ENCODE measurements around the gene NAGS. TPM values are rescaled to one million over a fixed set of nuclear protein-coding genes. Genes with fewer than 3 reads are reported as not detected.
"Not testable (repeated sequence)": the region's sequence is repeated elsewhere in the genome, so short reads cannot be mapped to it uniquely, and the experiment has no call there.

The NAGS gene
- 0.99 and 3.7 TPM in 2 replicates for total RNA-seq (2014; rRNA removed; shearing (Covaris generic))

DNA sequence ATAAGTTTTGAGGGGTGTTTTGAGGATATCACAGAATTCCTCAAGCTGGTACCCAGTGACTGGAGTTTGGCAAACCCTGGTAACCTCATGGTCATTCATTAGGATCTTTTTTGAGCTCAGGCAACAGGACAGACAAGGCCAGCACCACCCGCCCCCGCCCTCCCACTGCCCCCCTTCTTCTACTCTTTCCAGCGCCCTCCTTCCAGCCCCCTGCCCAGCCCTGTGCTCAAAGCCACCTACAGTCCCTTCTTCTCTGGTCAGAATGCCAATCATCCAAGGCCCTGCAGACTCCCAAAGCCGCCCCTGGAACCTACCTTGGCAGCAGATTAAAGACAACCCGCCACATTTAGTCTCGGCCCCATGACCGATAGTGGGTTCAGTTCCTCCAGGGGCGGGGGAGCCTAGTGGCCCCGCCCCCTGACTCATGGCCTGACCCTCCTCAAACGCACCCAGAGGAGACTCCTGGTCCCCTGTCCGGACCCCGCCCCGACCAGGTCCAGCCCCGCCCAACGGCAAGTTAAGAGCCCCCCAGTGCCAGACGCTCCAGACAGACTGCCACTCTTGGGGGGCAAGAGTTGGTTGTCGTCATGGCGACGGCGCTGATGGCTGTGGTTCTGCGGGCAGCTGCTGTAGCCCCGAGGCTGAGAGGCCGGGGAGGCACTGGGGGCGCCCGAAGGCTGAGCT lies at the start of gene NAGS:
Gene NAGS, plus strand, starts transcription at position 546 of the 684 bp plus-strand sequence. Its CDS starts 42 bp downstream, at position 588.
- DNase-seq (ENCODE audit: low read depth): no peak

DNA sequence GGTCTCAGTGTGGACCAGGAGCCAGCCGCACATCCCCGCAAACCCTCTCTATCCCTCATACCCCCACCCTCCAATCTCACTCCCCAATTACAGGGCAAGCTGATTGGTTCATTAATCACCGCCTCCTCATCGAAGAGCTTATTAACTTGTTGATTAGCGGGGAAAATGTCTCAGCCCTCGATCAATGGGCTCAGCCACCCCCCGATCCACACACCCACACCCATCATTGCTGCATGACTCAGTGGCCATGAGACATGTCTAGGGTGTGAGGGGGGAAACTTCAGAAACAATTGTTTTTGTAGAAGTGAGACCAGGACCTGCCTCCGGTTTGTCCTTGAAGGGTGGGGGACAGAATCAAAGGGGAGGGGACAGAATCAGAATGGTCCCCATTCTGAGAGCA lies 48.2 kb upstream of the NAGS start:
- DNase-seq (ENCODE audit: low read depth): no peak

GRCh38 chr17:43958748-43959352 lies 45.6 kb upstream of the NAGS start:
- DNase-seq (ENCODE audit: low read depth): peak; percentile 57

DNA sequence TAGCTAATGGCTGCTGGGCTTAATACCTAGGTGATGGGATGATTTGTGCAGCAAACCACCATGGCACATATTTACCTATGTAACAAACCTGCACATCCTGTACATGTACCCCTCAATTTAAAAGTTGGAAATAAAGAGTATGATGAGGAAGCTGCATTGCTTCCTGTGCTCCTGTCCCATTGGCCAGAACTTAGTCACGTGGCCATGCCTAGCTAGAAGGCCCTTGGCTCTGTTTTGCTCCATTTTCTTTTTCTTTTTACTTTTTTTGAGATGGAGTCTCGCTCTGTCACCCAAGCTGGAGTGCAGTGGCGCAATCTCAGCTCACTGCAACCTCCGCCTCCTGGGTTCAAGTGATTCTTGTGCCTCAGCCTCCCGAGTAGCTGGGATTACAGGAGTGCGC lies 43.1 kb upstream of the NAGS start:
- DNase-seq (ENCODE audit: low read depth): not testable (repeated sequence)

DNA sequence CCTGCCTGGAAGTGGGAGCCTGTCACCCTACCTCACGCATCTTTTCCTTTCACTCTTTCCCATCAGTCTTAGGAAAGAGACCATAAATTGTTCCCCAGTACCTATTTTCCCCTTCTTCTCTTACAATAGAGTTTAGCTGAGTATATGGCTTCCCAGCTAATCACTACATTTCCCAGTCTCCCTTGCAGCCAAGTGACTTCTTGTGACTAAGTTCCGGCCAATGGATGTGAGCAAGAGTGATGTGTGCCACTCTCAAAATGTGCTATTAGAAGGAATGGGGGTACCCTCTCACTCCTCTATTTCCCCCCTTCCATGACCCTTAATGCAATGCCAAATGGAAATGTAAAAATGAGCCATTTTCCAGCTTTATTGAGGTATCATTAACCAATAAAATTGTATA lies 42.5 kb upstream of the NAGS start:
- DNase-seq (ENCODE audit: low read depth): no peak

GRCh38 chr17:43962479-43962878 lies 41.9 kb upstream of the NAGS start:
- DNase-seq (ENCODE audit: low read depth): no peak

DNA sequence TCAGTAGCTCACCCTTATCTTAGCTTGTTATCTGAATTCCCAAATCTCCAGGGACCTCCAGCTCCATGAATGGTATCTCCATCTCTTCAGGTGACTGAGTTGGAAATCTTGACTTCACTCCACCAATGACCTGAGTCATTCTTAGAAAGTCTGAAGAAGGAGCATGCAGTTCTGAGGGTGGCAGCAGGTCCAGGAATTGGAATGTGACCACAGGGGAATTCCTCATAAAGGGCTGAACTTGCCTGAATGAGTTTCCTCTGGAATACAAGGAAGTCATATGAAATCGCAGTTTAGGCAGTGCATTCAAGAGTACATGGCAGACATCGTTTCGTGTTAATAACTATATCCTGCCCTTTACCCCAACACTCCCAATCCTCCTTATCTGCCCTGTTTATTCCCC lies 38.1 kb upstream of the NAGS start:
- DNase-seq (ENCODE audit: low read depth): peak; percentile 54

DNA sequence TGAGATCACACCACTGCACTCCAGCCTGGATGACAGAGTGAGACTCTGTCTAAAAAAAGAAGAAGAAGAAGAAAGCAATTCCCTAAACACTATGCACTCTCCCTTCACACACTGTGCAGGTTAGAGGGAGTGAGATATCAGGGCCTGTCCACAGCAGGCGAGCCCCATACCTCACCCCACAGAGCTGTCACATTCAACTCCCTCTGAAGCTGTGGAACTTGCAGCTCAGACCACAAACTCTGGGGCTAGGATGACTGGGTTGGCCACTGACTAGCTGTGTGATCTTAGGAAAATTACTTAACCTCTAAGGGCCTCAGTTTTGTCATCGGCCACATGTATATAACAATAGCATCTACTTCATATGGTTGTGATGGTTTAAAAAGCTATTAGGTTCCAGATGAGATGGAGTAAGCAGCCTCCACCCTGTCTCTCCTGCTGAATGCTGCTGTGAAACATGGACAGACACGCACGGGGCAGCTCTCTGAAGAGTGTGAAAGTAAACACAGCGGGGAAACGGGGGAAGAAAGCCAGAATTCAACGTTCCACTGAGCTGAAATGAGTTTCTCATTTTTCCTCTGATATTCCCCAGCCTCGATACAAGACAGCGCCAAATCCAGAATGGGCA lies 37.1 kb upstream of the NAGS start:
- DNase-seq (ENCODE audit: low read depth): no peak

DNA sequence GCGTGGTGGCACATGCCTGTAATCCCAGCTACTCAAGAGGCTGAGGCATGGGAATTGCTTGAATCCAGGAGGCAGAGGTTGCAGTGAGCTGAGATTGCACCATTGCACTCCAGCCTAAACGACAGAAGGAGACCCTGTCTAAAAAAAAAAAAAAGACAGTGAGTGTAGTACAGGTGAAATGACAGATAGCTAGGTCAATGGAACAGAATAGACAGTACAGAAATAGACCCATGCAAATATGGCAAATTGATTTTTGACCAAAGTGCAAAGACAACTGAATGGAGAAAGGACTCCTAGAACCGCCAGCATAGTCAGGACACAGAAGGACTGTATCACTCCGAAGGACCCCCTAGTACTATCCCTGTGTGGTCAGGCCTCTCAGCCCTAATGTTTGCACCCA lies 34.1 kb upstream of the NAGS start:
- no peak for DNase-seq (ENCODE audit: low read depth)

DNA sequence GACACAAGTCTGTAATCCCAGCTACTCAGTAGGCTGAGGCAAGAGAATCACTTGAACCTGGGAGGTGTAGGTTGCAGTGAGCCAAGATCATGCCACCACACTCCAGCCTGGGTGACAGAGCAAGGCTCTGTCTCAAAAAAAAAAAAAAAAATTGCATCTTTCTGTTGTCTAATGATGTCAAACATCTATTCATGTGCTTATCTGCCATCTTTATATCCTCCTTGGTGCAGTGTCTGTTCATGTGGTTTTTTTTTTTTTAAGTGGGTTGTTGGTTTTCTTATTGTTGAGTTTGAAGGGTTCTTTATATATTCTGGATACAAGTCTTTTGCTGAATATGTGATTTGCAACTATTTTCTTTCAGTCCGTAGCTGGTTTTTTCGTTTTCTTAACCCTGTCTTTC lies 33.0 kb upstream of the NAGS start:
- not testable (repeated sequence) for DNase-seq (ENCODE audit: low read depth)

DNA sequence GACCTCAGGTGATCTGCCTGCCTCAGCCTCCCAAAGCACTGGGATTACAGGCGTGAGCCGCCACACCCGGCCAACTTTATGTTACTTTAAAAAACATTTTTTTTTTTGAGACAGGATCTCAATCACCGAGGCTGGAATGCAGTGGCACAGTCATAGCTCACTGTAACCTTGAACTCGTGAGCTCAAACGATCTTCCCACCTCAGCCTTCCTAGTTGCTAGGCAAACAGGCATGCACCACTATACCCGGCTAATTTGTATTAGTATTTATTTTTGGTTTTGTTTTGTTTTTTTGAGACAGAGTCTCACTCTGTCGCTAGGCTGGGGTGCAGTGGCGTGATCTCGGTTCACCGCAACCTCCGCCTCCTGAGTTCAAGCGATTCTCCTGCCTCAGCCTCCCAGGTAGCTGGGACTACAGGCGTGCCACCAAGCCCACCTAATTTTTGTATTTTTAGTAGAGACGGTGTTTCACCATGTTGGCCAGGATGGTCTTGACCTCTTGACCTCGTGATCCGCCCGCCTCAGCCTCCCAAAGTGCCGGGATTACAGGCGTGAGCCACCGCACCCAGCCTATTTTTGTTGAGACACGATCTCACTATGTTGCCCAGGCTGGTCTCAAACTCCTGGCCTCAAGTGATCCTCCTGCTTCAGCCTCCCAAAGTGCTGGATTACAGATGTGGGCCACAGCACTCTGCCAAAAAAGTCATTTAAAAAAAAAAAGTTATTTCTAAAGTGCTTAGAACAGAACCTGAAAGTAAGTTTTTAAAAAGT lies 31.8 kb upstream of the NAGS start:
- DNase-seq (ENCODE audit: low read depth): not testable (repeated sequence)

GRCh38 chr17:43974382-43975266 lies 29.8 kb upstream of the NAGS start:
- no peak for DNase-seq (ENCODE audit: low read depth)

DNA sequence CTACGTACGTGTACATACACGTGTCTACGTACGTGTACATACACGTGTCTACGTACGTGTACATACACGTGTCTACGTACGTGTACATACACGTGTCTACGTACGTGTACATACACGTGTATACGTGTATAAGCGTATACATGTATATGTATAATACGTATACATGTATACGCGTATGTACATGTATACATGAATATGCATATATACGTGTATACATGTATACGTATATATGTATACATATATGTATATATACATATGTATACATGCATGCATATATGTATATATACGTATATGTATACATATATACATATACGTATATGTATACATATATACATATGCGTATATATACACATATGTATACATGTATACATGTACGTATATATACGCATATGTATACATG lies 28.5 kb upstream of the NAGS start:
- no peak for DNase-seq (ENCODE audit: low read depth)

- no peak for DNase-seq (ENCODE audit: low read depth)
Measured at GRCh38 chr17:43976963-43977837, 27.2 kb upstream of the NAGS start.

GRCh38 chr17:43978078-43978477 lies 26.3 kb upstream of the NAGS start:
- no peak for DNase-seq (ENCODE audit: low read depth)

GRCh38 chr17:43979011-43979410 lies 25.4 kb upstream of the NAGS start:
- no peak for DNase-seq (ENCODE audit: low read depth)

- no peak for DNase-seq (ENCODE audit: low read depth)
Measured at GRCh38 chr17:43979671-43980070, 24.8 kb upstream of the NAGS start.

DNA sequence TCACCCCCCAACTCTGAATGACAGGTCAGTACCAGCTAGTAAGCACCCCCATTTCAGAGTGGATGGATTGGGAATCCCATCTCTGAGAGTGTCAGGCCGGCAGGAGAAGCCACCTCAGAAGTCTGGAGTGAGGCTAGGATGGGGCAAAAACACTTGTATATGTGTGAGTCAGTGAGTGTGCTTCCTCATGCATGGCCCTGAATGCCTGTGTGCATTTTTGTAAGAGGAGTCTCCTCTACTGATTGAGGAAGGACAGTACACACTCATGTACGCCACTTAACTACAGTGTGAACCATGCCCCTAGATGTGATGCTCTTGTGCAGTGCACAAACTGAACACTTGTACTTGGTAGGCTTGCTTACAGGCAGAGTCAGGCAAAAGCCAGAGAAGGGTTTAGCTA lies 22.3 kb upstream of the NAGS start:
- no peak for DNase-seq (ENCODE audit: low read depth)

DNA sequence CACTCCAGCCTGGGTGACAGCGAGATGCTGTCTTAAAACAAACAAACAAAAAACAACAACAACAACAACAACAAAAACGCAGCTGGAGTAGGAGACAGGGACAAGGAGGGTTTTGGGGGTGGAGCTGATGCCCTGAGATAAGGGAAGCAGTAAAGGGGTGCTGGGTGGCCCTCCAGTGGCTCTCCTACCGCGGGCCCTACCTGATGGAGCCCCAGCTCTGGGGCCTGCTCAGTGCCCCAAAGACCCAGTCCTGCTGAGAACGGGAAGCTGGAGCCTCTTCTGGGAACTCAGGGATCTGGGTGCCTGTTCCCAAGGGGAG lies 21.3 kb upstream of the NAGS start:
- DNase-seq (ENCODE audit: low read depth): no peak

Measured in M059J (cell line).